Ishikawa (cell line): ENCODE data around the gene MOB2.

Experiments
- CEBPB ChIP-seq: IDR thresholded peaks from 2 replicates; pipeline ENCODE4 v1.6.1; 2012
- TAF1 ChIP-seq: IDR thresholded peaks from 2 replicates; pipeline ENCODE4 v1.6.1; 2012; ENCODE audit warnings: low read depth, mild to moderate bottlenecking
- TCF12 ChIP-seq: IDR thresholded peaks from 2 replicates; pipeline ENCODE4 v1.6.1; 2012; ENCODE audit warnings: low read depth
- USF1 ChIP-seq: IDR thresholded peaks from 2 replicates; pipeline ENCODE4 v1.6.1; 2012
- YY1 ChIP-seq: IDR thresholded peaks from 2 replicates; pipeline ENCODE4 v1.6.1; 2012; ENCODE audit warnings: low read depth

GRCh38 chr11:1450949-1451710, 35.4 kb downstream of the MOB2 start:
- TF ChIP-seq USF1 (no peak), YY1 (no peak), TAF1 (no peak), CEBPB (no peak), TCF12 (no peak)
